ENCODE measurements around the gene OPTC. TPM values are rescaled to one million over a fixed set of nuclear protein-coding genes. Genes with fewer than 3 reads are reported as not detected.

OPTC gene
- total RNA-seq, 4 donors from 2014 or later, result not detected

- no peak for ATAC-seq (ENCODE audit: low FRiP score)
- no peak for DNase-seq (ENCODE audit: low spot score)
- no peak for TF ChIP-seq CTCF (IDR thresholded peaks at IDR 0.05)
Observed at GRCh38 chr1:203548892-203549291, 54.9 kb downstream of the OPTC start.

- no peak for DNase-seq (ENCODE audit: low spot score)
- no peak for TF ChIP-seq CTCF (IDR thresholded peaks at IDR 0.05)
- ATAC-seq (ENCODE audit: low FRiP score), result no peak
Observed at GRCh38 chr1:203549309-203549708, 55.4 kb downstream of the OPTC start.

- TF ChIP-seq CTCF (IDR thresholded peaks at IDR 0.05), result no peak
- ATAC-seq (ENCODE audit: low FRiP score) (no peak), DNase-seq (ENCODE audit: low spot score) (no peak)
Observed at GRCh38 chr1:203550846-203551245, 56.9 kb downstream of the OPTC start.

GRCh38 chr1:203551550-203551949 is 57.6 kb downstream of the OPTC start:
- ATAC-seq (ENCODE audit: low FRiP score), result peak; percentile 15

GRCh38 chr1:203553496-203553895 is 59.5 kb downstream of the OPTC start:
- DNase-seq (ENCODE audit: low spot score) (no peak), ATAC-seq (ENCODE audit: low FRiP score) (no peak)
- no peak for TF ChIP-seq CTCF (IDR thresholded peaks at IDR 0.05)

More at GRCh38 chr1:203551550-203551949, 57.6 kb downstream of the OPTC start:
- TF ChIP-seq CTCF (IDR thresholded peaks at IDR 0.05), result no peak
- no peak for DNase-seq (ENCODE audit: low spot score)

GRCh38 chr1:203554071-203554470 is 60.1 kb downstream of the OPTC start:
- DNase-seq (ENCODE audit: low spot score) (no peak), ATAC-seq (ENCODE audit: low FRiP score) (no peak)
- no peak for TF ChIP-seq CTCF (IDR thresholded peaks at IDR 0.05)

GRCh38 chr1:203555076-203555475 is 61.1 kb downstream of the OPTC start:
- no peak for DNase-seq (ENCODE audit: low spot score)
- no peak for ATAC-seq (ENCODE audit: low FRiP score)

More at GRCh38 chr1:203555076-203555475, 61.1 kb downstream of the OPTC start:
- no peak for TF ChIP-seq CTCF (IDR thresholded peaks at IDR 0.05)

Data from omental fat pad (tissue), 4 donors.